Activated T-cell treated with anti-CD3 and anti-CD28 coated beads, Interleukin-2, amount 50 U/mL, for 4 hours (primary cell): ENCODE measurements around the gene THBS3. TPM values are rescaled to one million over a fixed set of nuclear protein-coding genes. Genes with fewer than 3 reads are reported as not detected.
"Not testable (repeated sequence)": the region's sequence is repeated elsewhere in the genome, so short reads cannot be mapped to it uniquely, and the experiment has no call there.

ENCODE experiments used
- ATAC-seq, 2 donors: fragments of 200-7000 bp; cut with Tn5 transposase; one replicate each; pipeline ENCODE4 v1.10.0; 2021
- DNase-seq: peaks from one replicate; pipeline ENCODE4 v3.0.0-alpha.2; 2020
- H3K27me3 Mint-ChIP-seq: one replicate; pipeline ENCODE4 v1.8.0; 2021; ENCODE audit warnings: low read depth, mixed read lengths
- H3K36me3 Mint-ChIP-seq: one replicate; pipeline ENCODE4 v1.8.0; 2022; ENCODE audit warnings: mixed read lengths; ENCODE audit not compliant: insufficient read depth
- H3K4me1 Mint-ChIP-seq: one replicate; pipeline ENCODE4 v1.8.0; 2021; ENCODE audit warnings: low read depth, mixed read lengths
- H3K4me3 Mint-ChIP-seq: one replicate; pipeline ENCODE4 v1.8.0; 2021; ENCODE audit warnings: mild to moderate bottlenecking, moderate library complexity, mixed read lengths
- H3K9me3 Mint-ChIP-seq: one replicate; pipeline ENCODE4 v1.8.0; 2021; ENCODE audit warnings: mixed read lengths
- total RNA-seq, 3 donors: library from RNA; stranded (reverse); gene quantifications; one replicate each; pipeline ENCODE4 v1.2.1, GENCODE V29; 2021

THBS3 gene
- total RNA-seq, 3 donors from 2014 or later, result 3.0 to 4.1 (median 3.7) TPM

GRCh38 chr1:155172732-155173477, 34.8 kb downstream of the THBS3 start, which contains the start of gene KRTCAP2:
Gene KRTCAP2, minus strand, starts transcription at chr1:155173304. Its CDS starts 80 bp downstream, at chr1:155173224.
- ATAC-seq (peak; percentile 82 to 85), DNase-seq (peak; percentile 90)
- H3K9me3 Mint-ChIP-seq, result no peaks in the 10 kb centered on the region
- H3K4me1 Mint-ChIP-seq, result peaks cover 48% of the 10 kb centered on the region
- H3K27me3 Mint-ChIP-seq, result no peaks in the 10 kb centered on the region
- H3K4me3 Mint-ChIP-seq, result peak within 1 kb of the TSS; percentile 95
- peaks cover 14% of the 10 kb centered on the region for H3K36me3 Mint-ChIP-seq

- Mint-ChIP-seq H3K4me1 (peaks cover 57% of the 10 kb centered on the region), H3K27me3 (peaks cover under 1% of the 10 kb centered on the region), H3K4me3 (peak overlapping the region; percentile 95), H3K36me3 (peaks cover 14% of the 10 kb centered on the region), H3K9me3 (no peaks in the 10 kb centered on the region)
- DNase-seq (no peak), ATAC-seq (peak; percentile 42 to 50)
Observed at GRCh38 chr1:155171836-155172731, 35.6 kb downstream of the THBS3 start.

GRCh38 chr1:155170806-155171205, 36.9 kb downstream of the THBS3 start:
- H3K4me1 Mint-ChIP-seq, result peaks cover 48% of the 10 kb centered on the region
- H3K9me3 Mint-ChIP-seq, result no peaks in the 10 kb centered on the region
- H3K4me3 Mint-ChIP-seq, result peak overlapping the region; percentile 95
- no peak for ATAC-seq
- H3K36me3 Mint-ChIP-seq, result peaks cover 14% of the 10 kb centered on the region
- DNase-seq, result no peak
- H3K27me3 Mint-ChIP-seq, result peaks cover 3% of the 10 kb centered on the region

GRCh38 chr1:155170101-155170785, 37.5 kb downstream of the THBS3 start:
- H3K36me3 Mint-ChIP-seq, result peaks cover 14% of the 10 kb centered on the region
- ATAC-seq (no peak), DNase-seq (no peak)
- H3K4me3 Mint-ChIP-seq, result peak overlapping the region; percentile 31
- H3K27me3 Mint-ChIP-seq, result peaks cover 3% of the 10 kb centered on the region
- no peaks in the 10 kb centered on the region for H3K9me3 Mint-ChIP-seq
- H3K4me1 Mint-ChIP-seq, result peaks cover 48% of the 10 kb centered on the region

GRCh38 chr1:155169541-155169940, 38.2 kb downstream of the THBS3 start:
- no peak for DNase-seq
- Mint-ChIP-seq H3K36me3 (peaks cover 14% of the 10 kb centered on the region), H3K4me1 (peaks cover 42% of the 10 kb centered on the region), H3K27me3 (peaks cover 3% of the 10 kb centered on the region), H3K9me3 (no peaks in the 10 kb centered on the region), H3K4me3 (no peak overlapping the region)
- ATAC-seq, result no peak

GRCh38 chr1:155168456-155169210, 39.1 kb downstream of the THBS3 start:
- DNase-seq (no peak), ATAC-seq (no peak)
- H3K36me3 Mint-ChIP-seq, result peaks cover 14% of the 10 kb centered on the region
- no peaks in the 10 kb centered on the region for H3K9me3 Mint-ChIP-seq
- H3K27me3 Mint-ChIP-seq, result peaks cover 3% of the 10 kb centered on the region
- peaks cover 38% of the 10 kb centered on the region for H3K4me1 Mint-ChIP-seq
- H3K4me3 Mint-ChIP-seq, result no peak overlapping the region

- peaks cover 14% of the 10 kb centered on the region for H3K36me3 Mint-ChIP-seq
- H3K27me3 Mint-ChIP-seq, ATAC-seq, DNase-seq, H3K9me3 Mint-ChIP-seq: not testable (repeated sequence)
- peak overlapping the region; percentile 48 for H3K4me3 Mint-ChIP-seq
- H3K4me1 Mint-ChIP-seq, result peaks cover 33% of the 10 kb centered on the region
Observed at GRCh38 chr1:155168105-155168445, 39.6 kb downstream of the THBS3 start.

DNA sequence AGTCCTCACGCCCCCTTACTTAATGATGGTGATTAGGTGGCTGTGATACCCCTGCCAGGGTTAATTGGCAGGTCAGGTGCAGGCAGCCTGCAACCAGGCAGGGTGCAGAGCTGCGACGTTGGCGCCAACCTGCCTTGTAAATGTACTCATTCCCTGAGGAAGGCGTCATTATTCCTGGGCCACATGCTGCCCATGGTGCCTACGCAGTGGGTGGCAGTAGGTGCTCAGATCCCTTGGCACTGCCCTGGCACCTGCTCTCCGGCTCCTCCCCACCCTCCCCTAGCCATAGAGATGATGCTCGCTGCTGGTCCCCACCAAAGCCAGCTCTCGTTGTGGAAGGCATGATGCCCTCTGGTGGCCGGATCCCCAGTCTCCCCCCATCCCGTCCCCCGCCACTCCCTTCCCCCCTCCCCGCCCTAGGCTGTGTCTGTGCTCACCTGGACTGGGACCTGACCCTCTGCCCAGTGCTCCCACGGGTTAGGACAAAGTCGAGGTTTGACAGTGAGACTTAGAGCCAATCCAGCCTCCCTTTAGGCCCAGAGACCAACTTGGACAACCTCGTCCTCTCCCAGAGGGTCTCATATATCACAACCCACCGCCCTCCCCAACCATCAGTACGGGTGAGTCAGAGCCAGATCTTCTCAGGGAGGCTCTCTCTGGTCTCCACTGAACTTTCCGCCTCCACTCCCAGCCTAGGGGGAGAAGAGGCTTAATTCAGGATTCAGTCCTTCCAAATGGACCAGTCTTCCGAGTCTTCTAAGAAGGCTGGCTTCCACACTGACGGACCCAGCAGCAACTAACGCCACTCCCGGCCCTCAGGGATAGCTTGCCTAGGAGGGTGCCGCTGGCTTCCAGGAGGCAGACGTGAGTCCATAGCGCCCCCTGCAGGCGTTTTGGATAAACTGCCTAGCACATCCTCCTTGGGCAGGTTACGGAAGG, 40.3 kb downstream of the THBS3 start:
- H3K27me3 Mint-ChIP-seq, result peaks cover 3% of the 10 kb centered on the region
- H3K4me3 Mint-ChIP-seq, result peak overlapping the region; percentile 48
- H3K36me3 Mint-ChIP-seq, result peaks cover 14% of the 10 kb centered on the region
- peak; percentile 78 to 79 for ATAC-seq
- no peaks in the 10 kb centered on the region for H3K9me3 Mint-ChIP-seq
- peak; percentile 86 for DNase-seq
- H3K4me1 Mint-ChIP-seq, result peaks cover 31% of the 10 kb centered on the region

DNA sequence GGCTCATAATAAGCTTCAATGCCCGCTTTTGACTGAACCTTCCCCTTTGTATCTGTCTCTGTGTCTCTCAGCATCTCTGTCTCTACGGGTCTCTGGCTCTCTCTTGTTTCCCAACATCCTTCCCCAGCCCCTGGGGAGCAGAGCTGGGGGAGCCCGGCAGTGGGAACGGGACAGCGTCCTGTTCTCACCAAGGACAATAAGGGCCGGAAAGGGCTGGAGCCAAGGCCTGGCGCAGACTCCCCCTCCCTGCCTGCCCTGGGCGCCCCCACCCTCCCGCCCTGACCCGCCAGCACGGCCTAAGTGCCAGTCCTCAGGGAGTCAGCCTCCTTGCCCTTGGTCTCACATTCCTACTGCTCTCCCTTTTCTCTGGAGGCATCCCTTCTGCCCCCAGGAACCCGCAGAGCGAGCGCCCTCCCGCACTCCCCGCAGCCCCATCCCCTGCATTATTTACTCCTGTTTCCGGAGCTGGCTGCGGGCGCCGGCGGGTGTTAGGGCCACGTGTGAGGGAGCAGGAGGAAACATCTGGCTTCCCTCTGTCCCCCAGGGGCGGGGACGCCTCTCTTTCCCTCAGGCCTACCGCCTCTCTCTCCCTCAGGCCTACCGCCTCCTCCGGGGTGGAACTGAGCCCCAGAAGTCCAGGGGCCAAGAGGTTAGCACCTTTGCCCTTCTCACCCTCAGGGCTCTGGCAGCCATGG, 41.1 kb downstream of the THBS3 start:
- DNase-seq (no peak), ATAC-seq (no peak)
- H3K9me3 Mint-ChIP-seq, result no peaks in the 10 kb centered on the region
- peaks cover 14% of the 10 kb centered on the region for H3K36me3 Mint-ChIP-seq
- H3K27me3 Mint-ChIP-seq, result peaks cover 3% of the 10 kb centered on the region
- H3K4me3 Mint-ChIP-seq, result no peak overlapping the region
- peaks cover 23% of the 10 kb centered on the region for H3K4me1 Mint-ChIP-seq

- no peak for ATAC-seq
- Mint-ChIP-seq H3K4me3 (no peak overlapping the region), H3K4me1 (peaks cover 18% of the 10 kb centered on the region), H3K27me3 (peaks cover 3% of the 10 kb centered on the region), H3K9me3 (no peaks in the 10 kb centered on the region), H3K36me3 (peaks cover 14% of the 10 kb centered on the region)
- DNase-seq, result no peak
Observed at GRCh38 chr1:155166051-155166470, 41.6 kb downstream of the THBS3 start.

DNA sequence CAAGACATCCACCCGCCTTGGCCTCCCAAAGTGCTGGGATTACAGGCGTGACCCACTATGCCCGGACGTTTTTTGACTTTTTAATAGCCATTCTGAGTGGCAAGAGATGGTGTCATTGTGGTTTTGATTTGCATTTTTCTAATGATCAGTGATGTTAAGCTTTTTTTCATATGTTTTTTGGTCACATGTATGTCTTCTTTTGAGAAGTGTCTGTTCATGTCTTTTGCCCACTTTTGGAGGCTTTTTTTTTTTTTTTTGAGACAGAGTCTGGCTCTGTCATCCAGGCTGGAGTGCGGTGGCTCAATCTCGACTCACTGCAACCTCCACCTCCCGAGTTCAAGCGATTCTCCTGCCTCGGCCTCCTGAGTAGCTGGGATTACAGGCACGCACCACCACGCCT, 43.1 kb downstream of the THBS3 start:
- ATAC-seq, H3K36me3 Mint-ChIP-seq, H3K9me3 Mint-ChIP-seq, H3K27me3 Mint-ChIP-seq, DNase-seq, H3K4me3 Mint-ChIP-seq: not testable (repeated sequence)
- H3K4me1 Mint-ChIP-seq, result peaks cover 15% of the 10 kb centered on the region

DNA sequence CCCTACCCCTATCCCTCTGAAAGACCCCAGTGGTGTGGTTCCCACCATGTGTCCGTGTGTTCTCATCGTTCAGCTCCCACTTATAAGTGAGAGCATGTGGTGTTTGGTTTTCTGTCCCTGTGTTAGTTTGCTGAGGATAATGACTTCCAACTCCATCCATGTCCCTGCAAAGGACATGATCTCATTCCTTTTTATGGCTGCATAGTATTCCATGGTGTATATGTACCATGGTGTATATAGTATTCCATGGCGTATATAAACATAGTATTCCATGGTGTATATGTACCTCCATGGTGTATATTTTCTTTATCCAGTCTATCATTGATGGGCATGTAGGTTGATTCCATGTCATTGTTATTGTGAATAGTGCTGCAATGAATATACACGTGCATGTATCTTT, 43.9 kb downstream of the THBS3 start:
- not testable (repeated sequence) for ATAC-seq, DNase-seq, H3K9me3 Mint-ChIP-seq, H3K36me3 Mint-ChIP-seq, H3K27me3 Mint-ChIP-seq, H3K4me3 Mint-ChIP-seq
- H3K4me1 Mint-ChIP-seq, result peaks cover 12% of the 10 kb centered on the region
